NCI-H510A treated with DMSO at 0.1 percent for 48 hours (cell line): Measurements from ENCODE around the gene STRA6.

Source experiments
- DNase-seq: peaks from one replicate; lab custom pipeline; 2025; lab: John Stamatoyannopoulos, UW

Gene STRA6

GRCh38 chr15:74207652-74208440, 5.3 kb upstream of the STRA6 start:
- peak; percentile 35 for DNase-seq

GRCh38 chr15:74206801-74207281, 4.3 kb upstream of the STRA6 start:
- no peak for DNase-seq

- no peak for DNase-seq
Measured at GRCh38 chr15:74205582-74205947, 3.0 kb upstream of the STRA6 start.

GRCh38 chr15:74203914-74204431, 1.4 kb upstream of the STRA6 start:
- peak; percentile 33 for DNase-seq

- no peak for DNase-seq
Measured at GRCh38 chr15:74201710-74202420, 722 bp downstream of the STRA6 start.

- no peak for DNase-seq
Measured at GRCh38 chr15:74200871-74201419, 1.6 kb downstream of the STRA6 start.

- no peak for DNase-seq
Measured at GRCh38 chr15:74200412-74200815, 2.2 kb downstream of the STRA6 start.

GRCh38 chr15:74199297-74199652, 3.3 kb downstream of the STRA6 start:
- no peak for DNase-seq

GRCh38 chr15:74197176-74197965, 5.2 kb downstream of the STRA6 start:
- DNase-seq, result no peak

- no peak for DNase-seq
Measured at GRCh38 chr15:74196175-74196574, 6.4 kb downstream of the STRA6 start.

GRCh38 chr15:74194572-74195559, 7.7 kb downstream of the STRA6 start:
- DNase-seq, result no peak

GRCh38 chr15:74193905-74194304, 8.7 kb downstream of the STRA6 start:
- DNase-seq, result no peak

GRCh38 chr15:74193299-74193718, 9.3 kb downstream of the STRA6 start:
- DNase-seq, result no peak

- no peak for DNase-seq
Measured at GRCh38 chr15:74192751-74193150, 9.8 kb downstream of the STRA6 start.

GRCh38 chr15:74191798-74192197, 10.8 kb downstream of the STRA6 start:
- no peak for DNase-seq

- DNase-seq, result no peak
Measured at GRCh38 chr15:74188216-74188615, 14.4 kb downstream of the STRA6 start.

- no peak for DNase-seq
Measured at GRCh38 chr15:74185710-74186348, 16.8 kb downstream of the STRA6 start.

- no peak for DNase-seq
Measured at GRCh38 chr15:74184582-74185091, 17.9 kb downstream of the STRA6 start.

GRCh38 chr15:74182131-74182530, 20.5 kb downstream of the STRA6 start:
- DNase-seq, result no peak
